Measurements from ENCODE around the gene KCNE1.

The KCNE1 gene

DNA sequence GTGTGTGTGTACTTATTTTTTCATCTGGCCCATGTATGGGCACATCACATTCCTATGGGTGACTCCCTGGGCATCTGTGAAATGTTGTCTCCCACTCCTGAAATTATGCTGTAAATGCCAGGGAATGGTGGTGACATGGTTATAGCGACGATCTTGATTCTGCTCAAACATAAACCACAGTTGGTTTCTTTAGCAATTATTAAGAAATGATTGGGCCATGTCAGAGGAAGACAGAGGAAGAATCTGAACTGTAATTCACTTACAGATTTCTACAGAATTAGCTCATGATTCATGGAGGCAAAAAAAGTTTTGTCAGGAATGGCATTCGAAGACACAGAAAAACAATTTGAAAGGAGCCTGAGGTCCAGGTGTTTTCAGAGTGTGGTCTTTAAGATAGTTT is 25.8 kb upstream of the KCNE1 start:
- Histone ChIP-seq H3K27ac (peak overlapping the region in 1 of 21 experiments; percentile 21), H3K4me3 (no peak overlapping the region)

DNA sequence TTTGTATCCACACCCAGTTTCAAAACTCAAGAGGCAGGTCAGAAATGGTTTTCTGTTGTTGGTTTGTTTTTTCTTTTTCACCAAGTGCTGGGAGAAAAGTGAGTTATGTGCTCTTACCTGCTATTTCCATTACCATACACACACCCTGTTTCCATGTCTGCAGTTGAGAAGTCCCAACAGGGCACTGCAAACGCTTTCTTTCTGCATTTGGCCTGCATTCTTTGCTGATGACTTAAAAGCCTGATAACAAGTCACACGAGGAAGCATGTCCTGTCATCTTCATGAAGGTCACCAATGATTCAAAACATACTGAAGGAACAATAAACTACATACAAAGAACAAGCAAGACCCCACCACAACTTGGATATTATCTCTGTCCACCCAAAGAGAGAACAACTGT is 24.8 kb upstream of the KCNE1 start:
- peak overlapping the region in 12 of 21 experiments; percentile 6 to 86 (median 54) for H3K27ac ChIP-seq
- H3K4me3 ChIP-seq, result no peak overlapping the region

DNA sequence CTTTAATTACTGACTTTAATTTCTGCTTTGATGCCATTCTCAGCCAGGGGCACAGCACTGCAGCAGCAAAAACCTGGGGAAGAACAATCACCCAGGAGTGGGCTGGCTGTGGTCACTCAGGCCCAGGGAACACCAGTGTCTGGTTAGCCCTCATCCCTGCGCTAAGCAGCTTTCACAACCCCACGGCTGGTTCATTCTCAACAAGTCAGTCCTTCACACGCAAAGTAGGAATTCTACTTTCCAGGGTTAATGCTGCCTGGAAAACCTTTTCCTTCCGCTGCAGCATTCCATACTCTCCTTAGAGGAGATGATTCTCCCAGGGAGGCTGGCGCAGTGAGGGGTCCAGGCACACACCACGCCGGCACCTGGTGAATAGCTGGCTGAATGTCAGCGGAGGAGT is 24.3 kb upstream of the KCNE1 start:
- Histone ChIP-seq H3K27ac (peak overlapping the region in 14 of 21 experiments; percentile 5 to 86 (median 54)), H3K4me3 (no peak overlapping the region)

DNA sequence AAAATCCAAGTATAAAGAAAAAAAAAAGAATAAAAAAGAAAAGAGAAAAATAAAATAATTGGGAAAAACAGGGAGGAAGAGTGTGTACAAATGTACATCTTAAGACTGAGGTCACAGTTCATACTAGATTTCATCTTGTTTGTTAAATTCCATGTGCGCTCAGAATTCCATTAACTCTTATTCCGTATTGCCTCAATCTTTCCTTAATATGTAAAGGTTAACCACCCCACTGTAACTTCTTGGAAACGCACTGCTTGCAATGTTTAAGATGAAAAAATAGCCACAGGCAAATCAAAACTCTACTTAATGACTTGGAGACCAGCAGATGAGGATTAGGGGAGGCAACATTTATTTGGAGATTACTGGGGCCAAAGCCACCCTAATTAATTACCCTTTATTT is 23.9 kb upstream of the KCNE1 start:
- peak overlapping the region in 10 of 21 experiments; percentile 5 to 86 (median 54) for H3K27ac ChIP-seq

DNA sequence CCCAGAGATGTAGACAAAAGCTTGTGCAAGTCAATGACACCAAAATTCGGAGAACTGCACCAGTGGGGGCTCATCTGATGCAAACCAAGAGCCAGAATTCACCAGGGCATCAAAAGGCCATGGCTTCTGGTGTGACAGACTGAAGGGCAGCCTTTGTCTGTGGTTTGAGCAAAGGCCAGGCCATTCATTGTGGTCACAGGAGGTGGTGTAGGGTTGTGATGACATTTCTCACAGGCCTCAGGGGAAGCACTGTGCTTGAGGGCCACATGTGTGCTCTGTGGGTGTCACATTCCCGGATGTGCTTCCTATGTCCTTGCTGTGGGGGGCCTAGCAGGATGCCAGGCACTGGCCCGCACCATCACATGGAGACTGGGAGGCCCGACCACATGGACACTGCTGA is 22.5 kb upstream of the KCNE1 start:
- H3K27ac ChIP-seq, result peak overlapping the region in 1 of 21 experiments; percentile 6
- H3K4me3 ChIP-seq, result no peak overlapping the region

More for the DNA sequence above, 23.9 kb upstream of the KCNE1 start:
- H3K4me3 ChIP-seq, result no peak overlapping the region

- peak overlapping the region in 1 of 21 experiments; percentile 6 for H3K27ac ChIP-seq
These were observed 21.9 kb upstream of the KCNE1 start for GRCh38 chr21:34533938-34534337.

GRCh38 chr21:34531399-34531798 is 19.4 kb upstream of the KCNE1 start:
- H3K4me3 ChIP-seq, result no peak overlapping the region
- no peak overlapping the region for H3K27ac ChIP-seq

More at GRCh38 chr21:34533938-34534337, 21.9 kb upstream of the KCNE1 start:
- no peak overlapping the region for H3K4me3 ChIP-seq

DNA sequence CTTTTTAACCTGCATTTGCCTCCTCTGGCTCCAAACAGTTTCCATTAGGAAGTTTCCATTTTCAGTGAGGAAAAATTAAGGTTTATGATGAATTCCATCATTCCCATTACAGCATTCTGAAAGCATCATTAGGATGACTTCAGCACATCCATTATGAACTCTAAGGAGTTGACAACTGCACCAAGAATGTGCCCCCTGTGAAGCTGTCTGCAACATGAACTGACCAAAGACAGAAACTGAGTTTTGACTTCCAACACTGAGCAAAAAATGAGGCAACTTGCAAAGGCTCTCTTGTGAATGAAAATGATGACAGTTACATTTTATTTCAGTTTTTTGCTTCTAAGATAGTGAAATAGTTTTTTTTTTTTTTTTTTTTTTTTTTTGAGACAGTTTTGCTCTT is 18.3 kb upstream of the KCNE1 start:
- Histone ChIP-seq H3K27ac (peak overlapping the region in 1 of 21 experiments; percentile 18), H3K4me3 (no peak overlapping the region)

DNA sequence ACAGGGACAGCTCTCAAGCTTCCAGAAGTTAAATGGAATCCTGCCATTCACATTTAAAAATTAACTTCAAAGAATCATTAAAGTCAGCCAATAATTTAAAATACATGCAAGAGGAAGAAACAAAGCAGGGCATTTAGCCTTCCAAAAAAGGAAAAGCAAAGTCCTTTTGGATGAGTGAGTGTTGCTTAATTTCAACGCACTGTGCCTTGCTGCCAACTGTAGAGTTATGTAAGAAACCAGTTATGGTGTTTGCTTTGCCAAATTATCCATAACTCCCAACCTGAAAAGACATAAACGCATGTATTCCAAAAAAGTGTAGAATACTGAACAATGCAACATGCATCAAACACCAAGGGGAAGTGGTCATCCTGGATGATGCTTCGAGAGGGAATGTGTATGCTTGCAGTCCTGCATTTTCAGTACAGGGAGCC is 16.1 kb upstream of the KCNE1 start:
- Histone ChIP-seq H3K27ac (peak overlapping the region in 8 of 21 experiments; percentile 48 to 95 (median 88)), H3K4me3 (no peak overlapping the region)

GRCh38 chr21:34526618-34527290 is 14.7 kb upstream of the KCNE1 start:
- peak overlapping the region; percentile 16 to 39 (median 30) for H3K4me3 ChIP-seq
- H3K27ac ChIP-seq, result peak overlapping the region in 20 of 21 experiments; percentile 65 to 95 (median 88)

- Histone ChIP-seq H3K27ac (peak overlapping the region in 20 of 21 experiments; percentile 65 to 95 (median 88)), H3K4me3 (peak overlapping the region; percentile 16 to 39 (median 30))
These were observed 14.2 kb upstream of the KCNE1 start for GRCh38 chr21:34526241-34526617.

DNA sequence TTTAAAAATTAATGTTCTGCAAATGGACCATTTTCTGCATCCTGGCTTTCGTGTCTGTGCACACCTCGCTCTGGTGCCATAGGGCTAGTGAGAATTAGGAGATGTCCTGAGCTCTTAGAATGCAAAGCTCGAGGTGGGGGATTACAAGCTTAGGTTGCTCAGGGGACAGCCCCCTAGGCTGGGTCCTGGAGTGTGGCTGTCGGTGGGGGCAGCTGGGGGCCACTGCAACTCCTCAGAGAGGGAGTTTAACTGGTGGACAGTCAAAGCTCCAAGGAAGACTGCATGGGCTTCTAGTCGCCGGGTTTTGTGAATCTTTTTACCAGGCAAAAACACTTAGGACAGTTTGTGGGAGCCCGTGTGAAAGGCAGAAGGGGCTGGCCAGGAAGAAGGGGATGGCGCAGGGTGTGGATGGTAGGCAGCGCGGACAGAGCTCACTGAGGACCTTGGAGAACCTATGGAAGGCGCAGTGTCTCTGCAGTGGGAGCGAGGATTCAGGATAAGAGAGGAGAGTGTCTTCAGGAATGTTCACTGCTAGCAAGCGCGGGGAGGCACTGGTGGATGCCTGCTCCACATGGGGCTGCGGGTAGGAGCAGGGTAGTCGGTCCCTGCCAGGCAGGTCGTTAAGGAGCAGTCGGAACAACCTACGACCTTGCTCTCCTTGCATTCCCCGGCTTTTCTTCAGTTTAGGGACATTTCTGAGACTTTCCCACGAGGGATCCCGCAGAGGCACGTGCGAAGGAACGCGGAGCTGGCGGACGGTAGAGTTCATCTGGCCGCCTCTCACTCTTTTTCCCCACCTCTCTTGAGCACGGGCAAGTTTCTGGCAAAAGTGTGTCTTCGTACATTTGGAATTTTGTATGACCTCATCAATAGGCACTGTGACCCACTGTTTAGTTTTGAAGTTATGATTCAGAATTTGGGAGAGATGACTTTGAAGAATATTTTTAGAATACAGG is 12.9 kb upstream of the KCNE1 start:
- Histone ChIP-seq H3K27ac (peak overlapping the region in 17 of 21 experiments; percentile 24 to 95 (median 88)), H3K4me3 (peak overlapping the region in 5 of 7 experiments; percentile 19 to 39 (median 37))

DNA sequence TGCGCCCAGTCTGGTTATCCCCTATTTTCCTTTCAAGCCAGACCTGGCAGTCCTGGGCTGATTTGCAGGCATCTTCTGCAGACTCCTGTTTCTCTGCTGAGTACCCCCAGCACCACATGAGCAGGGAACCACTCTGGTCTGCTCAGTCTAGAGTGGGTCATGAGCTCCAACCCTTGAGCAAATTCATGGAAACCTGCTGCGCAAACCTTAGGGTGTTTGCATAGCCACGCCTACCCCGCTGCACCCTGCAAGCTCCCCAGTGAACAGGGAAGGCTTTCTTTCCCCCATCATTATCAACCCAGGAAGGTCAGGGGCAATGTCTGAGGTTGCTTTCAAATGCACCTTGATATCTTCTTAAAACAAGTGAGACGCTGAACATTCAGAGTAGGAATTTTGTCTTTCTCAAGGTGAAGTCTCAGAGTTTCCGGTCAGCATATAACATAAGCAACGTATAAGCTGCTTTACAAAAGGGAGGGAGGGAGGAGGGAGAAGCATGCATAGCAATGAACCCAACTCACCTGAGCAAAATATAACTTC is 11.1 kb upstream of the KCNE1 start:
- H3K4me3 ChIP-seq, result no peak overlapping the region
- H3K27ac ChIP-seq, result peak overlapping the region in 2 of 21 experiments; percentile 0 to 29

GRCh38 chr21:34522284-34522683 is 10.3 kb upstream of the KCNE1 start:
- H3K4me3 ChIP-seq, result no peak overlapping the region
- H3K27ac ChIP-seq, result peak overlapping the region in 3 of 21 experiments; percentile 21 to 30 (median 29)

DNA sequence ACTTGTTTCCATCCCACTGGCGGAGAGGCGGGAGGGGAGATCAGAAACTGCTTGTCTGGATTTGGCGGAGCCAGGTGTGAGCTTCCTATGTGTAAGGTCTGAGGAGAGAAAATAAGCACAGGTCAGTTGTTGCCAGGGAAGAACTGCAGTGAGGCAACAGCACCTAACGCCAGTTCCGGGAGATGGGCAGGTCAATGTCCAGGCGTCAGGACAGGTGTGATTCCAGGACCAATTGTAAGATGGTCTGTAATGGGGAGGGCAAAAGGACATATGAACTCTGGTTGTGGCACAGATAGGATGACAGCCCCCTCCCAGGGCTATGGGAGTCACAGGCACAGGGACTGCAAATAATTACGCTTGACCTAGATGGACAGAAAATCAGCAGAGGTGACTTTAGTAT is 9.6 kb upstream of the KCNE1 start:
- Histone ChIP-seq H3K4me3 (no peak overlapping the region), H3K27ac (peak overlapping the region in 1 of 21 experiments; percentile 44)

GRCh38 chr21:34520764-34521508 is 8.9 kb upstream of the KCNE1 start:
- no peak overlapping the region for H3K4me3 ChIP-seq
- H3K27ac ChIP-seq, result peak overlapping the region in 4 of 21 experiments; percentile 8 to 44 (median 22)

DNA sequence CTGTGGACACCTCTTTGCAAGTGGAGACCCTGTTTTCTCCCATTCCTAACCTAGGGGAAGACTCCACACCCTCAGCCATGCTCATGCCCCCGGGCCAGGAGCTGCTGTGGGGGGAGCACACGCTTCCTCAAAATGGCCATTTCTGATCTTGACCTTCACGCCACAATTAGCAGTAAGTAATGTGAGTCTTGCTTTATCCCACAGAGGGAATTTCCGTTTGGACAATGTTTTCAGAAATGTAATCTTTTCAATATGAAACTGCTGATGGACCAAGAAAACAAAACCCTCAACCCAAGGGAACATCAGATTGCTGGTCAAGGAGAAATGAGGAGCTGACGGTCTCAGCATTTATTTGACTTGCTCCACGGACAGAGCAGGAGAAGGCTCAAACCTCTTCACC is 8.3 kb upstream of the KCNE1 start:
- no peak overlapping the region for H3K4me3 ChIP-seq
- peak overlapping the region in 2 of 21 experiments; percentile 9 to 39 for H3K27ac ChIP-seq

DNA sequence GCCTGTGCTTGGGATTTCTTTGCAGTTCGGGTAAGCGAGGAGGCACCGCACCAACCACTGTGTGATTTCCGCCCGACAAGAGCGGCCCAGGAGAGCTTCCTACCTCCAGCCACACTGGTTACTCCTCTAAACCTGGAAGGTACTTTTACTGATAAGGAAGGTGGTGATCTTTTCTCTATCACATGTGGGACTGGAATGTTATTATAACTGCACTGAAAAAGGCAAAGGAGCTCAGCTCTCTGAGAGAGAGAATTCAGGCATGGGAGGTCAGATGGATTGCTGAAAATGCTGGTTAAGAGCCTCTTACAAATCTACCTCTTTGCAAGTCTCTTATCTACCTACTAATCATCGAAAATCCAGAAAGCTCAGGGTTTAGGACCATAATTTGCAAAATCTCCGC is 7.7 kb upstream of the KCNE1 start:
- peak overlapping the region in 1 of 21 experiments; percentile 39 for H3K27ac ChIP-seq

GRCh38 chr21:34519016-34519415 is 7.0 kb upstream of the KCNE1 start:
- H3K27ac ChIP-seq, result no peak overlapping the region

More for the DNA sequence above, 7.7 kb upstream of the KCNE1 start:
- H3K4me3 ChIP-seq, result no peak overlapping the region

More at GRCh38 chr21:34519016-34519415, 7.0 kb upstream of the KCNE1 start:
- H3K4me3 ChIP-seq, result no peak overlapping the region
